PC-9 (cell line): ENCODE results near the gene MPHOSPH8.

ENCODE experiments used
- CTCF ChIP-seq: fragments of 200-600 bp; sonication (generic); conservative IDR thresholded peaks from 2 replicates; pipeline ENCODE4 v1.6.1; 2017; ENCODE audit warnings: mixed run types, antibody characterized with exemption, mild to moderate bottlenecking, moderate library complexity
- EZH2 ChIP-seq: fragments of 200-600 bp; sonication (generic); IDR thresholded peaks from 2 replicates; pipeline ENCODE4 v1.8.0; 2017; ENCODE audit warnings: antibody characterized with exemption, low read depth

DNA sequence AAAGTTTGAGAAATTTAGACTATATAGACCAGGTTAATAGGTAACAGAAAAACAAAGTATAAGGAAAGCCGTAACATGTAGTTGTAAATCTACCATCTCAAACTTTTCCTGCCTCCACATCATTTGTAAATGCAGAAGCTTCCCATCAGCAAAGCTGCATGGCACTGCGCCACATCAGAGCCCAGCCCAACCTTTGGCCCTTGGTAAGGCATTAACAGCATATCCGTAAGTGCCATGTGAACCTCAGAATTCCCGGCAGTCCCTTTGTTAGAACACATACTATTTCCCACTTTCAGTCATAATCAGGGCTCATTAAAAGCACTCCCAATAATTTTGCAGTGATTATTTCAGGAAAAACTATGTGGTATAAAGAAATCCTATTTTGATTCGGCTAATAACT, 51.6 kb downstream of the MPHOSPH8 start:
- no peak for TF ChIP-seq CTCF
- no peak for TF ChIP-seq EZH2
